ENCODE results near the gene ARRDC2. TPM values are rescaled to one million over a fixed set of nuclear protein-coding genes. Genes with fewer than 3 reads are reported as not detected.

Gene ARRDC2
- total and polyA plus RNA-seq, 4 donors, result 2.7 to 32.3 (median 6.5) TPM

DNA sequence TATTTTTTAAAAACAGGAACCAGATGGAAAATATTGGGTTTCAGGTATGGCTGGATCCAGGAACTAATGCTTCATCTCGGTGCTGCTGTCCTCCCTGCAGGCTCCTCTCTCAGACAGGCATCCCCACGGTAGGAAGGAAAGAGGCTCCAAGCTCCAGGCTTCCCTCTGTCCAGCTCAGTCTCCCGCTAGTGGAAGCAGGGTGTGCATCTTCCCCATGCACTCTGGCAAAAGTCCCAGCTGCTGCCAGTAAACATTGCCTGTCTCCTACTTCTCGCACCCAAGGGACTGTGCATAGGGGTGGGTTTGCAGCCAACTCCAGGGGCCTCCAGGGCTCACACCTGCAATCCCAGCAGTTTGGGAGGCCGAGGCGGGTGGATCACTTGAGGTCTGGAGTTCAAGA lies 49.6 kb downstream of the ARRDC2 start:
- no peak overlapping the region for H3K4me3 ChIP-seq (ENCODE audit: low read depth in 1 of 3, low read length in 3 of 3)

DNA sequence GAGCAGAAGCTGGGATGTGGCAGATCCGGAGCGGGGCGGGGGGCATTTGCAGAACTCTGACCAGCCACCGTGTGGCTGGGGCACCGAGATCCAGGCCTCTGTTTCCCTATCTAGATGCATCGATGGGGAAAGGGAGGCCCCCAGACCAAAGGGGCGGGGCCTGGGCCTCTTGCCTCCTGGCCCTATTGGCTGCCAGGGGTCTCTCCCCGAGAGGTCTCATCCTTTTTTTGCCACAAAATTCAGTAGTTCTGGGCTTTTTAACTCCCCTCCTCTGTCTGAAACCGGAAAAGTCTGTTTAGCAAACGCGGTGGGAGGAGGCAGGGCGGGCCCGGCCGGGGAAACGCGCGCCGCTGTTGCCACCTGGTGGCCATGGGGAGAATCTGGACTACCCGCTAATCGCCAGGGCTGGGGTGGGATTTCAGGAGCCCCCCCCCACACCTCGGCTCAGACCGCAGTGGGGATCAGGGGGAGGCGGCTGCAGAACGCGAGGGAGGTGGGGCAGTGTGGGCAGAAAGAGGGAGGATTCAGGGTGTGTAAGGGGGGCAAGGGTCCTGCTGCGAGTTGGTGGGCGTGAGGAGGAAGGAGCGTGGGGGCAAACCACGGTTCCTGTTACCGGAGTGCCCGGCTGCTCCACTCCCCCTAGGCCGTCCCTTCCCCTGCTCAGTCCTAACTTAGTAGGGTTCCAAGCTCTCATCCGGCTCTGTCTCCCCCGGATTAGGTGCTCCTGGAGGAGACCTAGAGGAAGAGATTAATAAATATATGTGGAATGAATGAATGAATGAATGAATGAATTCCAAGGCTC lies 50.4 kb downstream of the ARRDC2 start:
- H3K27me3 ChIP-seq (ENCODE audit: control insufficient read depth in 4 of 4, insufficient read depth in 4 of 4, low read length in 3 of 4), result no peaks in the 10 kb centered on the region
- peak overlapping the region in 1 of 2 donors; percentile 22 for H3K9ac ChIP-seq (ENCODE audit: low read depth in 1 of 2, low read length in 2 of 2)
- peak overlapping the region in 1 of 3 donors; percentile 9 for H3K4me3 ChIP-seq (ENCODE audit: low read depth in 1 of 3, low read length in 3 of 3)
- no peaks in the 10 kb centered on the region for H3K9me3 ChIP-seq (ENCODE audit: control insufficient read depth in 4 of 4, low read length in 3 of 4)
- H3K36me3 ChIP-seq (ENCODE audit: control insufficient read depth in 4 of 4, insufficient read depth in 3 of 4, low read depth in 1 of 4, low read length in 3 of 4), result no peaks in the 10 kb centered on the region
- 8% methylated on average over 34 of the region's 34 CpGs for WGBS
- H3K27ac ChIP-seq (ENCODE audit: low read depth in 1 of 2, low read length in 2 of 2), result peak overlapping the region; percentile 76 to 82
- no peak for TF ChIP-seq HNF4G (IDR thresholded peaks at IDR 0.05)
- TF ChIP-seq, protein P1, sequence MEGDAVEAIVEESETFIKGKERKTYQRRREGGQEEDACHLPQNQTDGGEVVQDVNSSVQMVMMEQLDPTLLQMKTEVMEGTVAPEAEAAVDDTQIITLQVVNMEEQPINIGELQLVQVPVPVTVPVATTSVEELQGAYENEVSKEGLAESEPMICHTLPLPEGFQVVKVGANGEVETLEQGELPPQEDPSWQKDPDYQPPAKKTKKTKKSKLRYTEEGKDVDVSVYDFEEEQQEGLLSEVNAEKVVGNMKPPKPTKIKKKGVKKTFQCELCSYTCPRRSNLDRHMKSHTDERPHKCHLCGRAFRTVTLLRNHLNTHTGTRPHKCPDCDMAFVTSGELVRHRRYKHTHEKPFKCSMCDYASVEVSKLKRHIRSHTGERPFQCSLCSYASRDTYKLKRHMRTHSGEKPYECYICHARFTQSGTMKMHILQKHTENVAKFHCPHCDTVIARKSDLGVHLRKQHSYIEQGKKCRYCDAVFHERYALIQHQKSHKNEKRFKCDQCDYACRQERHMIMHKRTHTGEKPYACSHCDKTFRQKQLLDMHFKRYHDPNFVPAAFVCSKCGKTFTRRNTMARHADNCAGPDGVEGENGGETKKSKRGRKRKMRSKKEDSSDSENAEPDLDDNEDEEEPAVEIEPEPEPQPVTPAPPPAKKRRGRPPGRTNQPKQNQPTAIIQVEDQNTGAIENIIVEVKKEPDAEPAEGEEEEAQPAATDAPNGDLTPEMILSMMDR (IDR thresholded peaks at IDR 0.05; ENCODE audit: low read depth, low read length, missing input control), result peak; percentile 84
- no peak for TF ChIP-seq GABPA (IDR thresholded peaks at IDR 0.05 in 1 of 2, conservative IDR thresholded peaks at IDR 0.05 in 1 of 2)
- TF ChIP-seq FOXA1 (IDR thresholded peaks at IDR 0.05), result no peak
- TF ChIP-seq, protein P2, sequence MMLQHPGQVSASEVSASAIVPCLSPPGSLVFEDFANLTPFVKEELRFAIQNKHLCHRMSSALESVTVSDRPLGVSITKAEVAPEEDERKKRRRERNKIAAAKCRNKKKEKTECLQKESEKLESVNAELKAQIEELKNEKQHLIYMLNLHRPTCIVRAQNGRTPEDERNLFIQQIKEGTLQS (IDR thresholded peaks at IDR 0.05), result no peak
- peak; percentile 96 to 98 for TF ChIP-seq RAD21 (IDR thresholded peaks at IDR 0.05)
- TF ChIP-seq, protein P3, sequence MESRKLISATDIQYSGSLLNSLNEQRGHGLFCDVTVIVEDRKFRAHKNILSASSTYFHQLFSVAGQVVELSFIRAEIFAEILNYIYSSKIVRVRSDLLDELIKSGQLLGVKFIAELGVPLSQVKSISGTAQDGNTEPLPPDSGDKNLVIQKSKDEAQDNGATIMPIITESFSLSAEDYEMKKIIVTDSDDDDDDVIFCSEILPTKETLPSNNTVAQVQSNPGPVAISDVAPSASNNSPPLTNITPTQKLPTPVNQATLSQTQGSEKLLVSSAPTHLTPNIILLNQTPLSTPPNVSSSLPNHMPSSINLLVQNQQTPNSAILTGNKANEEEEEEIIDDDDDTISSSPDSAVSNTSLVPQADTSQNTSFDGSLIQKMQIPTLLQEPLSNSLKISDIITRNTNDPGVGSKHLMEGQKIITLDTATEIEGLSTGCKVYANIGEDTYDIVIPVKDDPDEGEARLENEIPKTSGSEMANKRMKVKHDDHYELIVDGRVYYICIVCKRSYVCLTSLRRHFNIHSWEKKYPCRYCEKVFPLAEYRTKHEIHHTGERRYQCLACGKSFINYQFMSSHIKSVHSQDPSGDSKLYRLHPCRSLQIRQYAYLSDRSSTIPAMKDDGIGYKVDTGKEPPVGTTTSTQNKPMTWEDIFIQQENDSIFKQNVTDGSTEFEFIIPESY (IDR thresholded peaks at IDR 0.05), result no peak
- TF ChIP-seq RXRA (IDR thresholded peaks at IDR 0.05), result peak in 1 of 2 donors; percentile 17
- TF ChIP-seq EGR1 (IDR thresholded peaks at IDR 0.05; ENCODE audit: low read depth in 2 of 2), result no peak
- TF ChIP-seq, protein P4, sequence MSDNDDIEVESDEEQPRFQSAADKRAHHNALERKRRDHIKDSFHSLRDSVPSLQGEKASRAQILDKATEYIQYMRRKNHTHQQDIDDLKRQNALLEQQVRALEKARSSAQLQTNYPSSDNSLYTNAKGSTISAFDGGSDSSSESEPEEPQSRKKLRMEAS (IDR thresholded peaks at IDR 0.05), result no peak
- peaks cover 7 to 19% (median 12%) of the 10 kb centered on the region in 4 donors for H3K4me1 ChIP-seq (ENCODE audit: control insufficient read depth in 4 of 4, insufficient read depth in 4 of 4, low read length in 3 of 4)
- DNase-seq (ENCODE audit: low spot score), result peak; percentile 84

More for the DNA sequence above, 49.6 kb downstream of the ARRDC2 start:
- Histone ChIP-seq H3K9me3 (ENCODE audit: control insufficient read depth in 4 of 4, low read length in 3 of 4) (no peaks in the 10 kb centered on the region), H3K9ac (ENCODE audit: low read depth in 1 of 2, low read length in 2 of 2) (peak overlapping the region in 1 of 2 donors; percentile 22), H3K4me1 (ENCODE audit: control insufficient read depth in 4 of 4, insufficient read depth in 4 of 4, low read length in 3 of 4) (peaks cover 7 to 25% (median 15%) of the 10 kb centered on the region in 4 donors), H3K27ac (ENCODE audit: low read depth in 1 of 2, low read length in 2 of 2) (peak overlapping the region; percentile 76 to 82), H3K36me3 (ENCODE audit: control insufficient read depth in 4 of 4, insufficient read depth in 3 of 4, low read depth in 1 of 4, low read length in 3 of 4) (no peaks in the 10 kb centered on the region), H3K27me3 (ENCODE audit: control insufficient read depth in 4 of 4, insufficient read depth in 4 of 4, low read length in 3 of 4) (no peaks in the 10 kb centered on the region)
- 52% methylated on average over 6 of the region's 6 CpGs for WGBS
- DNase-seq (ENCODE audit: low spot score), result no peak
- TF ChIP-seq HNF4G (IDR thresholded peaks at IDR 0.05) (no peak), RAD21 (IDR thresholded peaks at IDR 0.05) (peak; percentile 10 to 55)

DNA sequence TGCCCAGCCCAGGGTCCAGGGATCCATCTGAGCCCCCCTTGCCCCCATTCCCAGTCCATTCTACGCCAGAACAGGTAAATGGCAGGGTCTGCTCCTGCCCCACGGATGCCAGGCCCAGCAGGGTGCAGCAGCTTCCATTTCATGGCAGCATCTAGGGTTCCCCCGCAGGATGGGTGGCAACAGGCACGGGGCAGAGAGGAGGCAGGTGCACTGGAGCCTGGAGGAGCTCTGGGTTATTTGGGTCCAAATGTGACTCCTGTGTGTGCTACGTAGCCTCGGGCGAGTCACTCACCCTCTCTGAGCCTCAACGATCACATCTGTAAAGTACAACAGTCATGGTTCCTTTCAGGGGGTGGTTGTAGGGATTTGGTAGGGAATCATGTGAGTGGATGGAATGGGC lies 51.3 kb downstream of the ARRDC2 start:
- no peak for DNase-seq (ENCODE audit: low spot score)
- Histone ChIP-seq H3K4me1 (ENCODE audit: control insufficient read depth in 4 of 4, insufficient read depth in 4 of 4, low read length in 3 of 4) (peaks cover 7 to 17% (median 12%) of the 10 kb centered on the region in 4 donors), H3K4me3 (ENCODE audit: low read depth in 1 of 3, low read length in 3 of 3) (no peak overlapping the region), H3K27ac (ENCODE audit: low read depth in 1 of 2, low read length in 2 of 2) (no peak overlapping the region), H3K27me3 (ENCODE audit: control insufficient read depth in 4 of 4, insufficient read depth in 4 of 4, low read length in 3 of 4) (no peaks in the 10 kb centered on the region), H3K9me3 (ENCODE audit: control insufficient read depth in 4 of 4, low read length in 3 of 4) (no peaks in the 10 kb centered on the region), H3K9ac (ENCODE audit: low read depth in 1 of 2, low read length in 2 of 2) (no peak overlapping the region), H3K36me3 (ENCODE audit: control insufficient read depth in 4 of 4, insufficient read depth in 3 of 4, low read depth in 1 of 4, low read length in 3 of 4) (no peaks in the 10 kb centered on the region)
- 63% methylated on average over 8 of the region's 8 CpGs for whole genome bisulfite sequencing
- TF ChIP-seq GABPA (IDR thresholded peaks at IDR 0.05 in 1 of 2, conservative IDR thresholded peaks at IDR 0.05 in 1 of 2) (no peak), SP1 (IDR thresholded peaks at IDR 0.05) (no peak), YY1 (IDR thresholded peaks at IDR 0.05) (no peak), EGR1 (IDR thresholded peaks at IDR 0.05; ENCODE audit: low read depth in 2 of 2) (no peak), FOXA2 (IDR thresholded peaks at IDR 0.05) (no peak), RXRA (IDR thresholded peaks at IDR 0.05) (no peak), RAD21 (IDR thresholded peaks at IDR 0.05) (no peak), TAF1 (conservative IDR thresholded peaks at IDR 0.05) (no peak), HNF4A (conservative IDR thresholded peaks at IDR 0.05) (no peak)
- TF ChIP-seq, protein P1 (IDR thresholded peaks at IDR 0.05; ENCODE audit: low read depth, low read length, missing input control), result no peak
- TF ChIP-seq, protein P4 (IDR thresholded peaks at IDR 0.05), result no peak
- TF ChIP-seq, protein P2 (IDR thresholded peaks at IDR 0.05), result no peak
- TF ChIP-seq, protein P3 (IDR thresholded peaks at IDR 0.05), result no peak
